Fibroblast of skin of abdomen (primary cell): ENCODE measurements around the gene PDGFD.

Experiments used
- DNase-seq: peaks from one replicate; pipeline ENCODE4 v3.0.0-alpha.2; 2013

The PDGFD gene

GRCh38 chr11:103995896-103996295 lies 168.1 kb downstream of the PDGFD start:
- DNase-seq = peak; percentile 77

GRCh38 chr11:103994518-103994917 lies 169.4 kb downstream of the PDGFD start:
- no peak for DNase-seq

- DNase-seq = peak; percentile 92
Observed at GRCh38 chr11:103994094-103994493, 169.9 kb downstream of the PDGFD start.

DNA sequence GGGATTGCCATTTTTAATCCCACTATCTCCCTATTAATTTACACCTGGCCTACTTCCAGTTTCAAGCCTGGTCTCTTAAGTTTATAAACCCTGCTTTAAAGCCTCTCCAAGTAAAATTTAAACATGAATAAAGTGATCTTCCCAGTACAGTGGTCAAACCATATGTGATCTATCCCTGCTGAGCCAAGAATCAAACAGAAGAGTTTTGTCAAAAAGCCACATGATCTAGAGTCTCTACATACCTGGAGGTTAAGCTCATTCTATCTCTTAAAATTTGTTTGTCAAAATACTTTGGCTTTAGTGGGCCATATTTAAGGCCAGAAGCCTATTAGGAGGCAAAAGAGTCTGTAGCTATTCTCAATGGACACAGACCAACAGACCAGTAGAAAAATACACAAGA lies 170.4 kb downstream of the PDGFD start:
- peak; percentile 76 for DNase-seq

DNA sequence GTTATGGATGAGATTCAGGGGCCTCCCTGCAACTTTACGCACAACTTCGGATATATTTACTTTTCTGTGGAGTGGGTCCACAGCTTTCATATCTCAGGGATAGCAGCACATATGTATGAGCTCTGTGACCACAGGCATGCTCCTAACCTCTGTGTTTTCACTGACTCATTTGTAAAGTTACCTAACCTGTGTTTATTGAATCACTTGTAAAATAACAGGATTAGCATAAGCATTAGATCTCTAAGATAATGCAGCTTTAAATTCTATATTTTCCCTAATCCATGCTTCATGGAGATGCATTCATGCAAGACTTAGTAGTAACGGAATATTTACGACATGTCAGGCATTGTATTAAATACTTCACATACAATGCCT lies 175.4 kb downstream of the PDGFD start:
- peak; percentile 55 for DNase-seq

DNA sequence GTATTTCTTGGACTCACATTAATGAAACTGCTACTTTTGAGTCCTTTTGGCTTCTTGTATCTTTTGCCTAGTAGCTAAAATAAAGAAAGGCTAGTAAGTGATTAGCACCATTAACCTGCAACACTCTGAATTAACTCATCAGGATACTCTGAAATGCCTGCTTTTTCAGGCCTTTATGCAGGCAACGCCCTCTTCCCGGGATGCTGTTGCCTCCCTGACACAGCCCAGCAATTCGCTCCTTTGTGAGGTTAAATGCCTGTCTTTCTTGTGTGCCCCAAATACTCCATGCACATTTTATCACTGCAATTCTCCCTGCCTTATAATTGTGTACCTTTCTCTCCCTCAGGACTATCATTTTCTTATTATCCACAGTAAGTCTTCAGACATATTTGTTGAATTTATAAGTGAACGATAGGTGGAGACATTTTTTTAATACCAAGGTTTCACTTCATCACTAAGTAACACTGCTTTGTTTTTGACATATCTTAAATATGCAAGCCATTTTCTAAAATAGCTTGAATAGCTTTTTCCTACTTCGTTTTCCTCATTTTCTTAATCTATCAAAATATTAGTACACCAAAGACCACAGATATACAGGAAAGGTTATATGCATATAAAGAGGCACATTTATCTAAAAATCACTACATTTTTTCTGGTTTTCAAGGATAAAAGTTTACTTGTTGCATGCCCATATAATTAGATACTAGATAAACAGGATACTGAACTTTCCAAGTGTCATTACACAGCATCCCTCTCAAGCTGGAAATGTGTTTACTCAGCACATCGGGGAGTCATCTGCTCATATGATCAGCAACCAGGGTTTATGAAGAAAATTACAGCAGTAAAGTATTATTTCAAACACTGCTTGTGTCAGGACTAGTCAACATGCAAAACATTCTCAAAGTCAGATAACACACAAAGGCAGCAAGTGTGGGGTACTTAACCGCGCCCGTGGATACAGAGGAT lies 176.0 kb downstream of the PDGFD start:
- no peak for DNase-seq

DNA sequence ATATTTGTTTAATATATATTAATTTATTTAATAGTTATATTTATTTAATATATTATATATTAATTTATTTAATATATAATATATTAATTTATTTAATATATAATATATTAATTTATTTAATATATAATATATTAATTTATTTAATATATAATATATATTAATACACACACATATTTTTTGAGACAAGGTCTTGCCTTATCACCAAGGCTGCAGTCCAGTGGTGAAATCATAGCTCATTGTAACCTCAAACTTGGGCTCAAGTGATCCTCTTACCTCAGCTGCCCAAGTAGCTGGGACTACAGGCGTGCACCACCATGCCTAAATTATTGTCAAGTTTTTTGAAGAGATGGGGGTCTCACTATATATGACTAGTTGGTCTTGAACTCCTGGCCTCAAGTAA lies 178.9 kb downstream of the PDGFD start:
- DNase-seq = no peak

GRCh38 chr11:103980108-103980507 lies 183.8 kb downstream of the PDGFD start:
- no peak for DNase-seq

DNA sequence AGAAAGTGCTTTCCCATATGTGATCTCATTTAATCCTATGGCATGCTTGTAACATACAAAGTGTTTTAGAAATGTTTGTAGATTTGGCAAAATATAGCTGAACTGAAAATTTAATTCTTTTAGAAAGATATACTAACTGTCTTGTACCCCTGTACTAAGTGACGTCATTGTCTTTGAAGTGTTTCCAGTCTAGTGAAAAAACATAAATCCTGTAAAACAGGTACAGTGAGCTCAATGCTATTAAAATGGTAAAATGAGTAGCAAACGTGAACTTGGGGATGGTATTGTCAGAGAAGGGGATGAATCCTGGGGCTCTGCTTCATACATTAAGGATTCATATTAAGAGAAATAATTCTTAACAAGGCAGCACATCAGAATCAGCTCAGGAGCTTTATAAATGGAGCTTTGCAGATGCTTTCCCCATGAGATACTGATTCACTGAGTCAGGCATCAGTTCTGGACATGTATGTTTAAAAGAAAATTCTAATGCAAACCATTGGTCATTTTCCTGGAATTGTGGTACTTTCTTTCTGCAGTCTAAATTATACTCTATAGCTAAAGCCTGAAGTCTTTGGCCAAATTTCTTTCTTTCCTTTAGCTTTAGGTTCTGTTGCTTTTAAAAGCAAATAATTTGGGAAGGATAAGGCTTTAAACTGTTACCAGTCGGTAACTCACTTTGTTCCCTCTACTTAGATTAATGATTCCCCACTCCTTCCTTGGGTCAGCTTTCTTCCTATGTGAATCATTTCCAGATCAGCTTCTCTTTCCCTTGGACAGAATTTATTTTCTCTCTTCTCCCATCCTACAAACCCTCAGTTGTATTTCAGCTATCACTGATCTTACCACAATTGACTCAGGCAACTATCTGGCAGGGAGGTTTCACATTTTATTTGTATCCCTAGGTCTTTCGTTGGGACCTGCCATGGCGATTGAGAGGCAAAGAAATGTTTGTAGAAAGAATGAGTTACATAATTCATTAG lies 185.0 kb downstream of the PDGFD start:
- peak; percentile 53 for DNase-seq

- DNase-seq = no peak
Observed at GRCh38 chr11:103972013-103972412, 191.9 kb downstream of the PDGFD start.

GRCh38 chr11:103970701-103971249 lies 193.2 kb downstream of the PDGFD start:
- no peak for DNase-seq

GRCh38 chr11:103968685-103969084 lies 195.3 kb downstream of the PDGFD start:
- no peak for DNase-seq

DNA sequence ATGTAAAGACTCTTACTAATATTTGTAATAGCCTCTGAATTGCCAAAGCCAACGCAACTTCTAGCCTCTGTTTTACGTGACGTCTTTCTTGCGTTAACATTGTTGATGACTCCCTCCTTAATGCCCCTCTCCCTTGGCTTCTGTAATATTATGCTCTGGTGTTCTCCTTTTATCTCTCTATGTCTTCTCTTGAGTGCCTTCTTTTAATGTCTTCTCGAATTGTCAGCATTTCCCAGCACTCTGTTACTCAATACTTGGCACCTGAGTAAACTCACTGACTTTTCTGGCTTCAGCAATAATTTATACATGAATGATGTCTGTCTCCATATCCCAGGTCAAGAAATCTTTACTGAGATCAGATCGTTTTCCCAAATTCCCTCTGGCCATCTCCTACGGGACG lies 196.0 kb downstream of the PDGFD start:
- no peak for DNase-seq

- DNase-seq = no peak
Observed at GRCh38 chr11:103964390-103964789, 199.6 kb downstream of the PDGFD start.

- DNase-seq = no peak
Observed at GRCh38 chr11:103963648-103964047, 200.3 kb downstream of the PDGFD start.

DNA sequence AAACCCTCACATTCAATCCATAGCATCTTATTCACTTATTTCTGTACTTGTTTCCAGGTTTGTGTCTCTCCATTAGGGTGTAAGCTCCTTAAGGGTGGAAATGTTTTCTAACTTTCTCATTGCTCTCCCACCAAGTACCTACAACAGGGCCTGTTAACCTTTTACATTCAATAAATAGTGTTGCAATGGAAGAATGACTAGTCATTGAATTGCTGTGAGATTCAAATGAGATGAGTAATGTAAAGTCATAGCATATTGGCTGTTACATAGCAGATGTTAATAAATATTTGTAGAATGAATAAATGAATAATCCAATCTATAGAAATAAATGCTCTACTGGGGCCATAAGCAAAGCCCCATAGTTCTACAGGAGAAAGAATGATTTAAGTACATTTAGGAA lies 202.9 kb downstream of the PDGFD start:
- DNase-seq = peak; percentile 87

GRCh38 chr11:103960108-103960507 lies 203.8 kb downstream of the PDGFD start:
- DNase-seq = no peak

GRCh38 chr11:103959279-103959942 lies 204.5 kb downstream of the PDGFD start:
- peak; percentile 80 for DNase-seq

GRCh38 chr11:103958475-103959215 lies 205.3 kb downstream of the PDGFD start:
- no peak for DNase-seq

DNA sequence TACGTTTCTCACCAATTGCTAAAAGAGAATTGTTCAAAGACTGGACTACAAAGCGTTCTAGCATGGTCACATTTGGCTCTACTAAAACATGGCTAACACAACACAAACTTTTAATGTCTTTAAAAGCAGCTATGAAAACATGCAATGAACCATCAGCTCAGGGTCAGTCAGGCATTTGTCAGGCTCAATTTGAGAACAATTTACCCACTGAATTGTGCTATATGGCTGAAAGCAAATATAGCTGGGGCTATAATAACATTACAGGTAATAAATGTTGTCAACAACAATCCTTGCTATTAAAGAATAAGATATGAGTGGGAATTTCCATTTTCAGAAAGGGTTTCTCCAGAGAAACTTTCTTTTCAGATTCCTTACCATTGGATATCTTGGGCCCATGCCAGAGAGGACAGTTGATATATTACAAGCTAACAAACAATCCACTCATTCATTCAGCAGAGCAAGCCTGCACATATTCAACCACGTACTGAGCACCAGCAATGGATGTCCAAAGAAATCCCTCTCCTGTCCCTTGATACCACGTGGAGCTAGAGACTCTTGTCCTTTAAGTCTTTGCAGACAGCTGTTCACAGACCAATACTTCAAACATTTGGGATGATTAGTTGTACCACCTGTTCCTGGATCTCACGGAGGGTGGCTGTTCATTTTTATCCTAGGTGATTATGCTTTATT lies 210.0 kb downstream of the PDGFD start:
- no peak for DNase-seq

DNA sequence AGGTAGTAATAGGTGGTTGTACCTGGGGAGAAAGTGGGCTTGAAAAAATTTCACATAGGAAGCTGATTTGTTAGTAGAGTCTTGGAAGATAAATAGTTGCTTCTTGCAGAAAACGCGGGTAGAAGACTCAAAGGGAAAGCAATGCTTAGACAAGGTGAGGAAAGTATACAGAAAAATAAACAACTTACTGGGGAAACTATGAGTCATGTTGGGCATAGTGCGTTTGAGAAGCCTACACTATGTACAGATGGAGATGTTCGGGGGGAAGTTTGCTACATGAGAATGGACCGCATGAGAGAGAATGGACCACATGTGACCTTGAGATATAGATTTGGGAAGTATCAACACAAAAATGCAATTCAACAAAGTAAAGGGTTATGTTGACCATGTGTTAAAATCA lies 214.2 kb downstream of the PDGFD start:
- DNase-seq = no peak
